ENCODE data around the gene NMNAT2. TPM values are rescaled to one million over a fixed set of nuclear protein-coding genes. Genes with fewer than 3 reads are reported as not detected.

The NMNAT2 gene
- polyA plus RNA-seq, 3 donors, result 0.22 to 0.43 TPM; not detected in 1

DNA sequence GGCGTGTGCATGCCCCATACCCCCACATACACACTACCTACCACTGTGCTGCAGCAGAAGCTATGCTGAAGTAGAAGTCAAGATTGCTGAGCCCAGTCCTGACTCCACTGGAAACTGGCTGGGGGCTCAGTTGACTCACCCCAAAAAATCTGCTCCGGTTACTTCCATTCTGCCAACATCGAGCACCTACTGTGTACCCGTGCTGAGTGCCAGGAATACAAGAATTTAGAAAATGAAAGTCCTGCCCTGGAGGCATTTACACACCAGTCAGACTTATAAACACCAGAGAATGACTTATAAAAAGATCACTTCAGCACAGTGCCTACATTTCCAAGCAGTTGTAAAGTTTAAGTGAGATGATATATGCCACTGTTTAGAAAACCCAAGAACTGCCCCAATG is 99.1 kb downstream of the NMNAT2 start:
- intact Hi-C loops (cut with micrococcal nuclease), result no loop called here
- Mint-ChIP-seq H3K9me3 (no peaks in the 10 kb centered on the region), H3K27me3 (ENCODE audit: low read depth in 3 of 3) (peaks cover 4 to 10% (median 5%) of the 10 kb centered on the region in 3 donors), H3K4me3 (no peak overlapping the region), H3K27ac (no peak overlapping the region), H3K36me3 (no peaks in the 10 kb centered on the region), H3K4me1 (peaks cover 5% of the 10 kb centered on the region)
- Histone ChIP-seq H3K27ac (ENCODE audit: low read depth in 1 of 2, low read length in 2 of 2) (no peak overlapping the region), H3K36me3 (replicated peaks in 1 of 2; ENCODE audit: control insufficient read depth in 1 of 2, insufficient read depth in 2 of 2, low read length in 2 of 2) (no peaks in the 10 kb centered on the region), H3K4me1 (ENCODE audit: control insufficient read depth in 1 of 2, insufficient read depth in 2 of 2, low read length in 2 of 2) (no peaks in the 10 kb centered on the region), H3K4me3 (replicated peaks in 1 of 3; ENCODE audit: low read depth in 2 of 3, low read length in 3 of 3) (no peak overlapping the region), H2AFZ (ENCODE audit: insufficient read depth, low read depth, low read length, poor library complexity, severe bottlenecking) (no peak overlapping the region), H3K27me3 (ENCODE audit: control insufficient read depth in 2 of 2, insufficient read depth in 2 of 2, low read length in 2 of 2) (no peaks in the 10 kb centered on the region), H3K9ac (ENCODE audit: insufficient read depth, low read length, poor library complexity, severe bottlenecking) (no peak overlapping the region), H4K20me1 (ENCODE audit: insufficient read depth, low read length) (no peaks in the 10 kb centered on the region), H3K9me3 (replicated peaks in 1 of 2; ENCODE audit: control insufficient read depth in 1 of 2, insufficient read depth in 1 of 2, low read length in 2 of 2) (no peaks in the 10 kb centered on the region), H3K79me2 (ENCODE audit: insufficient read depth, low read length) (no peaks in the 10 kb centered on the region), H3K4me2 (replicated peaks; ENCODE audit: extremely low read depth, low read length, poor library complexity, severe bottlenecking) (no peak overlapping the region)
- TF ChIP-seq, protein P1, sequence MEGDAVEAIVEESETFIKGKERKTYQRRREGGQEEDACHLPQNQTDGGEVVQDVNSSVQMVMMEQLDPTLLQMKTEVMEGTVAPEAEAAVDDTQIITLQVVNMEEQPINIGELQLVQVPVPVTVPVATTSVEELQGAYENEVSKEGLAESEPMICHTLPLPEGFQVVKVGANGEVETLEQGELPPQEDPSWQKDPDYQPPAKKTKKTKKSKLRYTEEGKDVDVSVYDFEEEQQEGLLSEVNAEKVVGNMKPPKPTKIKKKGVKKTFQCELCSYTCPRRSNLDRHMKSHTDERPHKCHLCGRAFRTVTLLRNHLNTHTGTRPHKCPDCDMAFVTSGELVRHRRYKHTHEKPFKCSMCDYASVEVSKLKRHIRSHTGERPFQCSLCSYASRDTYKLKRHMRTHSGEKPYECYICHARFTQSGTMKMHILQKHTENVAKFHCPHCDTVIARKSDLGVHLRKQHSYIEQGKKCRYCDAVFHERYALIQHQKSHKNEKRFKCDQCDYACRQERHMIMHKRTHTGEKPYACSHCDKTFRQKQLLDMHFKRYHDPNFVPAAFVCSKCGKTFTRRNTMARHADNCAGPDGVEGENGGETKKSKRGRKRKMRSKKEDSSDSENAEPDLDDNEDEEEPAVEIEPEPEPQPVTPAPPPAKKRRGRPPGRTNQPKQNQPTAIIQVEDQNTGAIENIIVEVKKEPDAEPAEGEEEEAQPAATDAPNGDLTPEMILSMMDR (IDR thresholded peaks at IDR 0.05), result no peak
- DNase-seq, result no peak
- WGBS (ENCODE audit: insufficient coverage), result no CpG with 5 or more reads among the region's 4 CpGs

DNA sequence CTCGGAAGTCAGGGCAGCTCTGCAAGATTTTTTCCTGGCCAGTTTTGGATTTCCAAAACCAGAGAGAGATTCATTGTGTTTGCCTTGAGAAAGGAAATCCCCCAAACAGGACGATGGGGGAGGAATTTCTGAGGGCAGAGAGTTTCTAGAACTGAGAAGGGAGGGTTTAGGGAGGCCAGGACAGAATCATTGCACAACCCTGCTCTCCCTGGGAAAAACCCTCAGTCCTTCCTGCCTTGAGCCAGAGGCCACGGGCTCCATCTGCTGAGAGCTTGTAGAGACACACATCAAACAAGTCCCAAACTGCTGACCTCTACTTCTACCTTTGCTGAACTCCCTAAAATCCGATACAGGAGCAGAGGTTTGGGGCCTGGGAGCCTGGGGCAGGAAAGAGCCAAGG is 99.7 kb downstream of the NMNAT2 start:
- Mint-ChIP-seq H3K27me3 (ENCODE audit: low read depth in 3 of 3) (peaks cover 5 to 9% (median 8%) of the 10 kb centered on the region in 3 donors), H3K9me3 (no peaks in the 10 kb centered on the region), H3K4me3 (no peak overlapping the region), H3K4me1 (peaks cover 5% of the 10 kb centered on the region), H3K27ac (peak overlapping the region in 1 of 7 donors; percentile 5), H3K36me3 (no peaks in the 10 kb centered on the region)
- Histone ChIP-seq H3K4me3 (replicated peaks in 1 of 3; ENCODE audit: low read depth in 2 of 3, low read length in 3 of 3) (no peak overlapping the region), H3K27ac (ENCODE audit: low read depth in 1 of 2, low read length in 2 of 2) (no peak overlapping the region), H3K4me2 (replicated peaks; ENCODE audit: extremely low read depth, low read length, poor library complexity, severe bottlenecking) (no peak overlapping the region), H3K9ac (ENCODE audit: insufficient read depth, low read length, poor library complexity, severe bottlenecking) (no peak overlapping the region), H3K36me3 (replicated peaks in 1 of 2; ENCODE audit: control insufficient read depth in 1 of 2, insufficient read depth in 2 of 2, low read length in 2 of 2) (no peaks in the 10 kb centered on the region), H3K27me3 (ENCODE audit: control insufficient read depth in 2 of 2, insufficient read depth in 2 of 2, low read length in 2 of 2) (no peaks in the 10 kb centered on the region), H4K20me1 (ENCODE audit: insufficient read depth, low read length) (no peaks in the 10 kb centered on the region), H3K9me3 (replicated peaks in 1 of 2; ENCODE audit: control insufficient read depth in 1 of 2, insufficient read depth in 1 of 2, low read length in 2 of 2) (no peaks in the 10 kb centered on the region), H3K79me2 (ENCODE audit: insufficient read depth, low read length) (no peaks in the 10 kb centered on the region), H2AFZ (ENCODE audit: insufficient read depth, low read depth, low read length, poor library complexity, severe bottlenecking) (no peak overlapping the region), H3K4me1 (ENCODE audit: control insufficient read depth in 1 of 2, insufficient read depth in 2 of 2, low read length in 2 of 2) (no peaks in the 10 kb centered on the region)
- intact Hi-C loops (cut with micrococcal nuclease), result no loop called here
- WGBS (ENCODE audit: insufficient coverage), result 100% methylated on average over 1 of the region's 4 CpGs
- DNase-seq, result peak in 2 of 3 donors; percentile 12 to 53
- TF ChIP-seq, protein P1 (IDR thresholded peaks at IDR 0.05), result no peak

All from CD14-positive monocyte (primary cell).